GM10266 (cell line): ENCODE results near the gene ZNF516.

Experiments used
- DNase-seq: peaks from one replicate; pipeline ENCODE4 v3.0.0; 2012; ENCODE audit errors: extremely low spot score
- TF ChIP-seq, protein P1 (sequence below): IDR thresholded peaks from 2 replicates; pipeline ENCODE4 v1.5.1; 2012; ENCODE audit warnings: mild to moderate bottlenecking, low read depth; ENCODE audit not compliant: control insufficient read depth, insufficient read depth; ENCODE audit errors: missing control alignments

Gene ZNF516

DNA sequence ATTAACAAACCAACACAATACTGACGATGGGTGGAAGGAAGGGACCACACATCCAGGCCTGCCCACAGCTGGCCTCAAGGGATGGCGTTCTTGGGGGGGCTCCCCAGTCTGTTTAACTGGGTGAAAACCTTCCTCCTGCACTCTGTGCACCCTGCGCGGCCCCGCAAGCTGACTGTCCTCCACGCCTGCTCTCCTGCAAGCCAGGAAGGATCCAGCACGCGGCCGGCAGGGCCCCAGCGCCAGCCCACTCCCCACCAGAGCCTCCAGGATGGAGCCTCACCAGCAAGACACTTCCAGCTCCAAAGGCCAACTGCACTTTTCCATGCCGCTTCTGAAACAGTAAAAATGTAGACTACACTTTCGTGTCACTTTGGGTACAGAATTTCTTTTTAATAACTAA, 135.1 kb downstream of the ZNF516 start:
- TF ChIP-seq, protein P1, sequence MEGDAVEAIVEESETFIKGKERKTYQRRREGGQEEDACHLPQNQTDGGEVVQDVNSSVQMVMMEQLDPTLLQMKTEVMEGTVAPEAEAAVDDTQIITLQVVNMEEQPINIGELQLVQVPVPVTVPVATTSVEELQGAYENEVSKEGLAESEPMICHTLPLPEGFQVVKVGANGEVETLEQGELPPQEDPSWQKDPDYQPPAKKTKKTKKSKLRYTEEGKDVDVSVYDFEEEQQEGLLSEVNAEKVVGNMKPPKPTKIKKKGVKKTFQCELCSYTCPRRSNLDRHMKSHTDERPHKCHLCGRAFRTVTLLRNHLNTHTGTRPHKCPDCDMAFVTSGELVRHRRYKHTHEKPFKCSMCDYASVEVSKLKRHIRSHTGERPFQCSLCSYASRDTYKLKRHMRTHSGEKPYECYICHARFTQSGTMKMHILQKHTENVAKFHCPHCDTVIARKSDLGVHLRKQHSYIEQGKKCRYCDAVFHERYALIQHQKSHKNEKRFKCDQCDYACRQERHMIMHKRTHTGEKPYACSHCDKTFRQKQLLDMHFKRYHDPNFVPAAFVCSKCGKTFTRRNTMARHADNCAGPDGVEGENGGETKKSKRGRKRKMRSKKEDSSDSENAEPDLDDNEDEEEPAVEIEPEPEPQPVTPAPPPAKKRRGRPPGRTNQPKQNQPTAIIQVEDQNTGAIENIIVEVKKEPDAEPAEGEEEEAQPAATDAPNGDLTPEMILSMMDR, result no peak
- no peak for DNase-seq

DNA sequence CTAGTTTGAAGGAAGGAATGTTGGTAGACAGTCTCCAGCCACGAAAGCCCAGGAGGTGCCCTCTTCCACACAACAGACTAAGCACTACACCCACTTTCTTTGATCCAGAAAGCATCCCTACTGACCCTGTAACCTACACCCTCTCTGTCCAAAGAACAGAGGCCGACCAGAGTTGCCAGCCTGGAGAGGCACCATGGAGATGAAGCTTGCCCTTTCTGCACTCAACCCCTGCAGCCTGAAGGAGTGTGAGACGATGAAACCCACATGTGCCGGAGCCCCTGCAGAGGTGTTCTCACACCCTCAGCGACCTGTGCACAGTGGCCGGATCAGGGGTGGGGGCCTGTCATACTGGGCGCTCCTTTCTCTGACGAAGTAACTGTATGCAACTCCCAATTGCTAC, 136.3 kb downstream of the ZNF516 start:
- TF ChIP-seq, protein P1, result no peak
- DNase-seq, result no peak

DNA sequence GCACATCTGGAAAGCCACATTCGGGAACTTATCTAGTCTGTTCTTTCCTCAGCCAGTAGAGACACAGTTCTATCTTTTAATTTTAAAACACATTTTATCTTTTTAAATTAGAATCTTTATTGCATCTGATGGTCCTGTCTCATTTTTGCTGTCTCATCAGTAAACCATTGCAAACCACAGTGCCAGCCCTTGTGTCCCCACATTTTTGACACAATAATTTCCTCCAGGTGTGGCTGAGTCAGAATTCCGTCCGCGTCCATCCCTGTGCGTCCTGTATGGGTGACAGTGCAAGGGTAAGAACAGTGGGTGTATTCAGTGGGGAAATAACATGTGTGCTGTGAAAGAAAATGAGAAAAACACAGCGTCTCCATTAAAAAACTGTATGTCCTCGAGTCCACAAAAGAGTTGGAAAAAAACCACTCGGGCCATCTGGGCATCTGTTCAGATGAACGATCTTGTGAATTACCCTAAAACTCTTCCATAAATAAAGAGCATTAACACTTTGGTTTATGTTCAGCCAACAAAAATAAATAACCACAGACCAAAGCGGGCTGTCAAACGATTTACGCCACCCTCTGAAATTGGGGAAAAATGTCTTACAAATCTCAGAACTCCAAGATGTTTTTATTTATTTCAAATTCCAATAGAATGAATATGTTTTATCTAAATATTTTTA, 137.3 kb downstream of the ZNF516 start:
- TF ChIP-seq, protein P1, result no peak
- no peak for DNase-seq

DNA sequence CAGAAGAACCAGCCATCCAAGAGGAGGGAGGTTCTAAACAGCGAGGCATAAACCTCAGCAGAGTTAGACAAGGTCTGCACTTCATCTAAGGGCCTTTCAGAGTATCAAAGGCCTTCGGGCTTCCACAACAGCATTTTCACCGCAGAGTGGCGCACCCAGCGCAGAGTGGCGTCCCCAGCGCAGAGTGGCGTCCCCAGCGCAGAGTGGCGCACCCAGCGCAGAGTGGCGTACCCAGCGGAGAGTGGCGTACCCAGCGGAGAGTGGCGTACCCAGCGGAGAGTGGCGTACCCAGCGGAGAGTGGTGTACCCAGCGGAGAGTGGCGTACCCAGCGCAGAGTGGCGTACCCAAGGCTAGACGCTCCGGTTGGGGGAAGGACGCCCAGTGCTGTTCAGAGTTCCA, 137.9 kb downstream of the ZNF516 start:
- TF ChIP-seq, protein P1, result no peak
- no peak for DNase-seq

DNA sequence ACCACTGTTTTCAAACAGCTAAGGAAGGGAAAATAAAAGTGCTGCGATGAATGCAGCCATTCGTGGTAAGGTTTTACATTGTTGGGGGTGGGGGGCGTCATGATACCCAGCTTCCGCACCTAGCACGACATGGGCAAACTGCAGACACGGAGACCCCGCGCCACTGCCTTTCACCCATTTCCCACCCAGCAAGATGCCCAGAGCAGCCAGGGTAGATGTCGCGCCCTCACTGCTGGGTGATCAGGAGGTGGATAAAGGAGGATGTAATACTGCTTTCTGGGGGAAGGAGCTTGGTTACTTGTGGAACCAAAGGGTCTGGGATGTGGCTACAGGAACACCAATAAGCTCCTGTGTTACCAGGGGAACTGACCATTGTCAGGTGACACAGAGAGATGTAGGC, 138.4 kb downstream of the ZNF516 start:
- DNase-seq, result no peak
- TF ChIP-seq, protein P1, result no peak

DNA sequence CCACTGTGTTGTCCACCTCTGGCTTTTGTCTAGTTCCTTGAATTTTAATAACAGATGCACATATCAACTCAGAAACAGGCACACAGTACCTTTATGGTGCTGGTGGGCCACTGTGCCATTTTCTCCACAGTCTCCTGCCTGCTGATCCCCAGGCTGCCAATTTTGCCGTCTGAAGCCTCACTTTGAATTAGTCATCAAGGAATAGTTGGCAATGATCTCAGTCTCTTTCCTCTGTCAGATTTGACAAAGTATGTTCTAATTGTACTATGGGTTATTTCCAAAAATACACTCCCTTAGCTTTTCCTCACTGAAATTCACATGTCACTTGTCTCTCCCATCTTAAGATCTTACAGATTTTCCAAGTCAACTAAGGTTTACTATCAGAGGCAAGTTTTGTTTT, 140.7 kb downstream of the ZNF516 start:
- TF ChIP-seq, protein P1, result no peak
- DNase-seq, result no peak

DNA sequence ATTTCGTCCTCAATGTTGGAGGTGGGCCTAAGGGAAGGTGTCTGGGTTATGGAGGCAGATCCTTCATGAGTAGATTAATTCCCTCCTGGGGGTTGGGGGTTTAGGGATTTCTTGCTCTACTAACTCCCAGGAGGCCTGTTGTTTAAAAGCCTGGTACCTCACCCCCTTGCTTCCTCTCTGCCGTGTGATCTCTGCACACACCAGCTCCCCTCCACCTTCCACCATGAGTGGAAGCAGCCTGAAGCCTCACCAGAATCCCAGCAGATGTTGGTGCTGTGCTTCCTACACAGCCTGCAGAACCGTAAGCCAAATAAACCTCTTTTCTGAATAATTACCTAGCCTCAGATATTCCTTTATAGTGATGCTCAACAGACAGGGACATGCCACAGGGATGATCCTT, 141.5 kb downstream of the ZNF516 start:
- DNase-seq, result no peak
- TF ChIP-seq, protein P1, result no peak
